Panc1 (cell line): ENCODE data around the gene MAPK1IP1L.

ENCODE experiments used
- SIN3A ChIP-seq: IDR thresholded peaks from 2 replicates; pipeline ENCODE4 v1.6.1; 2012; ENCODE audit warnings: low read depth, mild to moderate bottlenecking, low read length, moderate library complexity, borderline replicate concordance; ENCODE audit not compliant: insufficient read depth
- TF ChIP-seq, protein P1 (sequence below): fragments of 450-650 bp; IDR thresholded peaks from 2 replicates; pipeline ENCODE4 v1.5.1; 2017; ENCODE audit warnings: mild to moderate bottlenecking

DNA sequence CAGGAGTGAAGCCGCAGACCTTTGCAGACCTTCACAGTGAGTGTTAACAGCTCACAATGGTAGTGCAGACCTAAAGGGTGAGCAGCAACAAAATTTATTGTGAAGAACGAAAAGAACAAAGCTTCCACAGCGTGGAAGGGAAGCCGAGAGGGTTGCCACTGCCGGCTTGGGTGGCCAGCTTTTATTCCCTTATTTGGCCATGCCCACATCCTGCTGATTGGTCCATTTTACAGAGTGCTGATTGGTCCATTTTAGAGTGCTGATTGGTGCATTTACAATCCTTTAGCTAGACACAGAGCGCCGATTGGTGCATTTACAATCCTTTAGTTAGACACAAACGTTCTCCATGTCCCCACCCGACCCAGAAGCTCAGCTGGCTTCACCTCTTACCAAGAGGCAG lies 35.5 kb downstream of the MAPK1IP1L start:
- TF ChIP-seq, protein P1, sequence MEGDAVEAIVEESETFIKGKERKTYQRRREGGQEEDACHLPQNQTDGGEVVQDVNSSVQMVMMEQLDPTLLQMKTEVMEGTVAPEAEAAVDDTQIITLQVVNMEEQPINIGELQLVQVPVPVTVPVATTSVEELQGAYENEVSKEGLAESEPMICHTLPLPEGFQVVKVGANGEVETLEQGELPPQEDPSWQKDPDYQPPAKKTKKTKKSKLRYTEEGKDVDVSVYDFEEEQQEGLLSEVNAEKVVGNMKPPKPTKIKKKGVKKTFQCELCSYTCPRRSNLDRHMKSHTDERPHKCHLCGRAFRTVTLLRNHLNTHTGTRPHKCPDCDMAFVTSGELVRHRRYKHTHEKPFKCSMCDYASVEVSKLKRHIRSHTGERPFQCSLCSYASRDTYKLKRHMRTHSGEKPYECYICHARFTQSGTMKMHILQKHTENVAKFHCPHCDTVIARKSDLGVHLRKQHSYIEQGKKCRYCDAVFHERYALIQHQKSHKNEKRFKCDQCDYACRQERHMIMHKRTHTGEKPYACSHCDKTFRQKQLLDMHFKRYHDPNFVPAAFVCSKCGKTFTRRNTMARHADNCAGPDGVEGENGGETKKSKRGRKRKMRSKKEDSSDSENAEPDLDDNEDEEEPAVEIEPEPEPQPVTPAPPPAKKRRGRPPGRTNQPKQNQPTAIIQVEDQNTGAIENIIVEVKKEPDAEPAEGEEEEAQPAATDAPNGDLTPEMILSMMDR: no peak
- no peak for TF ChIP-seq SIN3A
